ENCODE measurements around the gene GJB3. TPM values are rescaled to one million over a fixed set of nuclear protein-coding genes. Genes with fewer than 3 reads are reported as not detected.

GJB3 gene
- total RNA-seq, 1 donor from 2014 or later, result 24.6 TPM

GRCh38 chr1:34779526-34779925 lies 1.5 kb upstream of the GJB3 start:
- Histone ChIP-seq H3K9me3 (no peaks in the 10 kb centered on the region), H3K36me3 (no peaks in the 10 kb centered on the region), H3K4me1 (peaks cover 20% of the 10 kb centered on the region), H3K27ac (no peak overlapping the region), H3K27me3 (no peaks in the 10 kb centered on the region), H3K4me3 (no peak overlapping the region)
- intact Hi-C loops (cut with DNase I), result no loop called here
- DNase-seq (ENCODE audit: extremely low spot score in 2 of 2), result no peak
- TF ChIP-seq POLR2AphosphoS5 (IDR thresholded peaks at IDR 0.05; ENCODE audit: insufficient read depth in 1 of 2, low read depth in 1 of 2), result no peak
- TF ChIP-seq, protein P1, sequence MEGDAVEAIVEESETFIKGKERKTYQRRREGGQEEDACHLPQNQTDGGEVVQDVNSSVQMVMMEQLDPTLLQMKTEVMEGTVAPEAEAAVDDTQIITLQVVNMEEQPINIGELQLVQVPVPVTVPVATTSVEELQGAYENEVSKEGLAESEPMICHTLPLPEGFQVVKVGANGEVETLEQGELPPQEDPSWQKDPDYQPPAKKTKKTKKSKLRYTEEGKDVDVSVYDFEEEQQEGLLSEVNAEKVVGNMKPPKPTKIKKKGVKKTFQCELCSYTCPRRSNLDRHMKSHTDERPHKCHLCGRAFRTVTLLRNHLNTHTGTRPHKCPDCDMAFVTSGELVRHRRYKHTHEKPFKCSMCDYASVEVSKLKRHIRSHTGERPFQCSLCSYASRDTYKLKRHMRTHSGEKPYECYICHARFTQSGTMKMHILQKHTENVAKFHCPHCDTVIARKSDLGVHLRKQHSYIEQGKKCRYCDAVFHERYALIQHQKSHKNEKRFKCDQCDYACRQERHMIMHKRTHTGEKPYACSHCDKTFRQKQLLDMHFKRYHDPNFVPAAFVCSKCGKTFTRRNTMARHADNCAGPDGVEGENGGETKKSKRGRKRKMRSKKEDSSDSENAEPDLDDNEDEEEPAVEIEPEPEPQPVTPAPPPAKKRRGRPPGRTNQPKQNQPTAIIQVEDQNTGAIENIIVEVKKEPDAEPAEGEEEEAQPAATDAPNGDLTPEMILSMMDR (IDR thresholded peaks at IDR 0.05), result no peak
- no peak for TF ChIP-seq POLR2A (IDR thresholded peaks at IDR 0.05)

- H3K36me3 ChIP-seq, result no peaks in the 10 kb centered on the region
- no peak overlapping the region for H3K27ac ChIP-seq
- H3K27me3 ChIP-seq, result no peaks in the 10 kb centered on the region
- no peak for DNase-seq (ENCODE audit: extremely low spot score in 2 of 2)
- no peaks in the 10 kb centered on the region for H3K9me3 ChIP-seq
- no peak overlapping the region for H3K4me3 ChIP-seq
- TF ChIP-seq POLR2AphosphoS5 (IDR thresholded peaks at IDR 0.05; ENCODE audit: insufficient read depth in 1 of 2, low read depth in 1 of 2) (no peak), POLR2A (IDR thresholded peaks at IDR 0.05) (no peak)
- H3K4me1 ChIP-seq, result peaks cover 20% of the 10 kb centered on the region
- intact Hi-C loops (cut with DNase I), result no loop called here
Measured at GRCh38 chr1:34779962-34780361, 1.1 kb upstream of the GJB3 start.

DNA sequence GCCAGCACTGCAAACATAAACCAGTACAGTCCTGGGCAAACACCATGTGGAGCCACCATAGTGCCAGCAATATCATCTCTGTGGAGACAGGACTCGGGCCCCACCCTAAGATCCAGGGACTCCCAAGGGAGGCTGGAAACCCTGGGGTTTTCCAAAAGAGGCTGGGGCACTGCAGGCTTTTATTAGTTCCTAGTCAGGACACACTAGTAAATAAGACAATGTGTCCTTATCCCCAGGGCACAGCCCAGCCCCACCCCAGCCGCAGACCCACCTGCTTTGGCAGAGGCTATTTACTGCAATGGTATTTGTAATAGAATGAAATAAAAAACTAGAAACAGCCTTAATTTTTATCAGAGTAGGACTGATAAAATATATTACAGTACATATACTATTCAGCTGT lies 486 bp upstream of the GJB3 start:
- no peaks in the 10 kb centered on the region for H3K27me3 ChIP-seq
- DNase-seq (ENCODE audit: extremely low spot score in 2 of 2), result no peak
- H3K4me1 ChIP-seq, result peaks cover 20% of the 10 kb centered on the region
- TF ChIP-seq, protein P1 (IDR thresholded peaks at IDR 0.05), result no peak
- TF ChIP-seq POLR2AphosphoS5 (IDR thresholded peaks at IDR 0.05; ENCODE audit: insufficient read depth in 1 of 2, low read depth in 1 of 2) (no peak), POLR2A (IDR thresholded peaks at IDR 0.05) (no peak)
- H3K4me3 ChIP-seq, result peak overlapping the region in 1 of 2 donors; percentile 46
- H3K9me3 ChIP-seq, result no peaks in the 10 kb centered on the region
- peaks cover 0 to 4% of the 10 kb centered on the region in 2 donors for H3K36me3 ChIP-seq
- intact Hi-C loops (cut with DNase I), result no loop called here
- peak overlapping the region; percentile 83 for H3K27ac ChIP-seq

GRCh38 chr1:34781844-34782391 lies 904 bp downstream of the GJB3 start:
- H3K4me1 ChIP-seq, result peaks cover 20% of the 10 kb centered on the region

GRCh38 chr1:34784751-34785221 lies 3.8 kb downstream of the GJB3 start:
- Histone ChIP-seq H3K4me3 (no peak overlapping the region), H3K27ac (no peak overlapping the region), H3K27me3 (no peaks in the 10 kb centered on the region), H3K36me3 (peaks cover 0 to 9% of the 10 kb centered on the region in 2 donors), H3K9me3 (no peaks in the 10 kb centered on the region), H3K4me1 (peaks cover 20% of the 10 kb centered on the region)
- TF ChIP-seq POLR2AphosphoS5 (IDR thresholded peaks at IDR 0.05; ENCODE audit: insufficient read depth in 1 of 2, low read depth in 1 of 2) (no peak), POLR2A (IDR thresholded peaks at IDR 0.05) (no peak)
- TF ChIP-seq, protein P1 (IDR thresholded peaks at IDR 0.05), result no peak
- no peak for DNase-seq (ENCODE audit: extremely low spot score in 2 of 2)
- intact Hi-C loops (cut with DNase I), result no loop called here

More at GRCh38 chr1:34781844-34782391, 904 bp downstream of the GJB3 start:
- TF ChIP-seq, protein P1 (IDR thresholded peaks at IDR 0.05), result no peak
- TF ChIP-seq POLR2A (IDR thresholded peaks at IDR 0.05) (peak in 1 of 2 donors; percentile 35), POLR2AphosphoS5 (IDR thresholded peaks at IDR 0.05; ENCODE audit: insufficient read depth in 1 of 2, low read depth in 1 of 2) (peak; percentile 49 to 57)
- Histone ChIP-seq H3K9me3 (no peaks in the 10 kb centered on the region), H3K4me3 (peak overlapping the region; percentile 43 to 46), H3K36me3 (peaks cover 0 to 9% of the 10 kb centered on the region in 2 donors), H3K27ac (peak overlapping the region; percentile 83), H3K27me3 (no peaks in the 10 kb centered on the region)
- intact Hi-C loops (cut with DNase I), result no loop called here
- DNase-seq (ENCODE audit: extremely low spot score in 2 of 2), result no peak

Measured in vagina (tissue), 2 donors.